ENCODE data around the gene GRID2. TPM values are rescaled to one million over a fixed set of nuclear protein-coding genes. Genes with fewer than 3 reads are reported as not detected.
A peak's percentile ranks its signal among the peaks of the same experiment; 100 is the strongest.

GRID2 gene
- total RNA-seq, 2 donors from 2014 or later: not detected

- H3K9ac ChIP-seq (ENCODE audit: low read depth in 2 of 2, low read length in 2 of 2): no peak overlapping the region
- no peak overlapping the region for H3K4me3 ChIP-seq
- H3K36me3 ChIP-seq: no peaks in the 10 kb centered on the region
- DNase-seq: no peak
- no peaks in the 10 kb centered on the region for H3K4me1 ChIP-seq
- no peaks in the 10 kb centered on the region for H3K9me3 ChIP-seq
- H3K27me3 ChIP-seq: no peaks in the 10 kb centered on the region
- intact Hi-C loops (cut with DNase I): no loop called here
- TF ChIP-seq, protein P1, sequence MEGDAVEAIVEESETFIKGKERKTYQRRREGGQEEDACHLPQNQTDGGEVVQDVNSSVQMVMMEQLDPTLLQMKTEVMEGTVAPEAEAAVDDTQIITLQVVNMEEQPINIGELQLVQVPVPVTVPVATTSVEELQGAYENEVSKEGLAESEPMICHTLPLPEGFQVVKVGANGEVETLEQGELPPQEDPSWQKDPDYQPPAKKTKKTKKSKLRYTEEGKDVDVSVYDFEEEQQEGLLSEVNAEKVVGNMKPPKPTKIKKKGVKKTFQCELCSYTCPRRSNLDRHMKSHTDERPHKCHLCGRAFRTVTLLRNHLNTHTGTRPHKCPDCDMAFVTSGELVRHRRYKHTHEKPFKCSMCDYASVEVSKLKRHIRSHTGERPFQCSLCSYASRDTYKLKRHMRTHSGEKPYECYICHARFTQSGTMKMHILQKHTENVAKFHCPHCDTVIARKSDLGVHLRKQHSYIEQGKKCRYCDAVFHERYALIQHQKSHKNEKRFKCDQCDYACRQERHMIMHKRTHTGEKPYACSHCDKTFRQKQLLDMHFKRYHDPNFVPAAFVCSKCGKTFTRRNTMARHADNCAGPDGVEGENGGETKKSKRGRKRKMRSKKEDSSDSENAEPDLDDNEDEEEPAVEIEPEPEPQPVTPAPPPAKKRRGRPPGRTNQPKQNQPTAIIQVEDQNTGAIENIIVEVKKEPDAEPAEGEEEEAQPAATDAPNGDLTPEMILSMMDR (IDR thresholded peaks at IDR 0.05): no peak
- H3K27ac ChIP-seq: no peak overlapping the region
These were observed 870.8 kb downstream of the GRID2 start for GRCh38 chr4:93174598-93174997.

- intact Hi-C loops (cut with DNase I): no loop called here
- no peaks in the 10 kb centered on the region for H3K27me3 ChIP-seq
- no peak overlapping the region for H3K9ac ChIP-seq (ENCODE audit: low read depth in 2 of 2, low read length in 2 of 2)
- TF ChIP-seq, protein P1 (IDR thresholded peaks at IDR 0.05): no peak
- H3K36me3 ChIP-seq: no peaks in the 10 kb centered on the region
- no peak for DNase-seq
- H3K27ac ChIP-seq: no peak overlapping the region
- no peak overlapping the region for H3K4me3 ChIP-seq
- H3K4me1 ChIP-seq: no peaks in the 10 kb centered on the region
- H3K9me3 ChIP-seq: no peaks in the 10 kb centered on the region
These were observed 874.5 kb downstream of the GRID2 start for GRCh38 chr4:93178279-93178678.

DNA sequence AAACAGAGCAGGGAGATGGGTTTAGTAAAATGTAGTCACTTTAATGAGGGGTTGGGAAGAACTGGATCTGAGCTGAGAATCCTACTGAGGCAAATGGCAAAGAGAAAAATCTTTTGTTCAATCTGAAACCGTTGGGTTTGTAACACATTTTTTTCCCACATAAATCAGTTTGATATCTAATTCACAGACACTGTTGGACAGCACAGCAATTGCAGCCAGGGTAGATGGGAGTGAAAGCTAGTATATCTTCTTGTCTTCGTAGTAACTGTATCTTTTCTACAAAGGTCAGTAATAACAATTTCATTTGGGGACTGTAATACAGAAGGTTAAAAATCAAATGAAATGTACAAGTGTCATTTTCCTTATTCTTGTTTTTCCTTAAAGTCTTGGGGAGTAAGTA is 875.3 kb downstream of the GRID2 start:
- TF ChIP-seq, protein P1 (IDR thresholded peaks at IDR 0.05): no peak
- no peak for DNase-seq
- intact Hi-C loops (cut with DNase I): no loop called here
- H3K4me3 ChIP-seq: no peak overlapping the region
- no peaks in the 10 kb centered on the region for H3K9me3 ChIP-seq
- H3K4me1 ChIP-seq: no peaks in the 10 kb centered on the region
- no peak overlapping the region for H3K9ac ChIP-seq (ENCODE audit: low read depth in 2 of 2, low read length in 2 of 2)
- no peaks in the 10 kb centered on the region for H3K36me3 ChIP-seq
- no peaks in the 10 kb centered on the region for H3K27me3 ChIP-seq
- H3K27ac ChIP-seq: no peak overlapping the region

DNA sequence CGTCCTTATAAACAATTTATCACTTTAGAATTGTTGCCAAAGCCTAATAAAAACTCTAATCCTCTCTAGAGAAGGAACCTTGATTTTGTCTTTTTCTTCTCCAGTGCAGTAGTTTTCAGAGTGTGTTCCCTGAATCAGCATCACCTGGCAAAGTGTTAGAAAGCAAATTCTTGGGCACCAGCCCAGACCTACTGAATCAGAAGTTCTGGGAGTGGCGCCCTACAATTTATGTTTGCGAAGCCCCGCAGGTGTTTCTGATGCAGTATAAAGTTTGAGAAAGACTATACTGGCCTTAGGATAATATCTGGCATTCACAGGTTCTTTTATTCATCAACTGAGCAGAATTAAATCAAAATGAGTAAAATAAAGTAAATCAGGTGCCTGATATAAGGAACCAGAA is 879.0 kb downstream of the GRID2 start:
- Histone ChIP-seq H3K27ac (no peak overlapping the region), H3K4me1 (no peaks in the 10 kb centered on the region), H3K27me3 (no peaks in the 10 kb centered on the region), H3K4me3 (no peak overlapping the region), H3K36me3 (no peaks in the 10 kb centered on the region), H3K9me3 (no peaks in the 10 kb centered on the region), H3K9ac (ENCODE audit: low read depth in 2 of 2, low read length in 2 of 2) (no peak overlapping the region)
- TF ChIP-seq, protein P1 (IDR thresholded peaks at IDR 0.05): no peak
- intact Hi-C loops (cut with DNase I): no loop called here
- DNase-seq: peak; percentile 32

GRCh38 chr4:93183576-93183975 is 879.8 kb downstream of the GRID2 start:
- H3K9ac ChIP-seq (ENCODE audit: low read depth in 2 of 2, low read length in 2 of 2): no peak overlapping the region
- no peaks in the 10 kb centered on the region for H3K27me3 ChIP-seq
- no peak overlapping the region for H3K27ac ChIP-seq
- no peak for DNase-seq
- TF ChIP-seq, protein P1 (IDR thresholded peaks at IDR 0.05): no peak
- no peaks in the 10 kb centered on the region for H3K36me3 ChIP-seq
- intact Hi-C loops (cut with DNase I): no loop called here
- no peak overlapping the region for H3K4me3 ChIP-seq
- no peaks in the 10 kb centered on the region for H3K9me3 ChIP-seq
- H3K4me1 ChIP-seq: no peaks in the 10 kb centered on the region

DNA sequence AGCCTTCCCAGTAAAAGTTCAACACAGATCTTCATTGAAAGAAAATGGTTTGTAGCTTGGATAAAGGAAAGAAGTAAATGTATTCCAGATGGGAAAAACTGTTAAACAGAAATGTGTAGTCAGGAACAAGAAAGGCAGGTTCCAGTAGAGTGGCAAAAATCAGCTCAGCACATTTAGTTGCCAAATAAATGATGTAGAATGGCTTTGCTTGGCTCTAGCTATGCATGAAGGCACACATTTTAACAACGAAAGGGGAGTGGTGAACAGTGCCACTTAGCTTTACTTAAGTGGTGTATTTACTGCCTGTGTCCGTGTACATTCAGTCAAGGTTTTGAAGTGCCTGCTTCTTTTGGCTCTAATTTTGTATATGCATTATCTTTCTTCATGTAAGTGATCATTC is 880.3 kb downstream of the GRID2 start:
- TF ChIP-seq, protein P1 (IDR thresholded peaks at IDR 0.05): no peak
- H3K27me3 ChIP-seq: no peaks in the 10 kb centered on the region
- intact Hi-C loops (cut with DNase I): no loop called here
- H3K4me3 ChIP-seq: no peak overlapping the region
- H3K27ac ChIP-seq: no peak overlapping the region
- DNase-seq: no peak
- no peaks in the 10 kb centered on the region for H3K36me3 ChIP-seq
- H3K9me3 ChIP-seq: no peaks in the 10 kb centered on the region
- no peak overlapping the region for H3K9ac ChIP-seq (ENCODE audit: low read depth in 2 of 2, low read length in 2 of 2)
- no peaks in the 10 kb centered on the region for H3K4me1 ChIP-seq
